ENCODE measurements around the gene PNMA1.

The PNMA1 gene

DNA sequence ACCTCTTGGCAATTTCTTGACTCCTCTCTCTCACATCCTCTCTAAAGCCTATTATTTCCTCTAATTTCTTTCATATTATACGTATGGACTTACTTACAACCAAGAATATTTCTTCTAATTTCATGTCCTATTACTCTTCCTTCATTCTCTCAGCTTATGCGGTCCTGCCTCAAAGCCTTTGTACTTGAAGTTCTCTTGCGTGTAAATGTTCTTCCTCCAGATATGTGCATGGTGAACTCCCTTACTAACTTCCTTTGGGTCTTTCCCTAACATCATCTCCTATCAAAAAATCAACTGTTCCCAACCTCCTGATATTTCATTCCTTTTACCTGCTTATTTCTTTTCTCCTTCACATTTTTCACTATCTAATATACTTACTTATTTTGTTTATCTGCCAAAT, 46.3 kb downstream of the PNMA1 start:
- no peak for DNase-seq (ENCODE audit: low read depth in 1 of 2, low spot score in 1 of 2)

DNA sequence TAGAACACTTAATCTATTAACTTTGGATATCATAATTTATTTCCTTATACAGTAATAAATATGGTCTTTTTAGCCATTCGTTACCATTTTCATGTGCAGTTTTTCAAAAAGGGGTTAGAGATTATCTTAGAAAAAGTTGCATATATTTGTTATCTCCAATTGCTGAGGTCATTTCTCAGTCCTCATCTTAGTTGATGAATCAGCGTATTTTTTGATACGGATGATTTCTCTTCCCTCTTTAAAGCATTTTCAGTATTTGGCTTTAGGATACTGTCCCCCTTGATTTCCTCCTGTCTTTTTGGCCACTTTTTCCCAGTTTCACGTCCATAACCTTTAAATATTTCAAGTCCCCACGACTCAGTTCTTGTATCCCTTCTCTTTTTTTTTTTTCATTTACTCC, 47.6 kb downstream of the PNMA1 start:
- no peak for DNase-seq (ENCODE audit: low read depth in 1 of 2, low spot score in 1 of 2)

DNA sequence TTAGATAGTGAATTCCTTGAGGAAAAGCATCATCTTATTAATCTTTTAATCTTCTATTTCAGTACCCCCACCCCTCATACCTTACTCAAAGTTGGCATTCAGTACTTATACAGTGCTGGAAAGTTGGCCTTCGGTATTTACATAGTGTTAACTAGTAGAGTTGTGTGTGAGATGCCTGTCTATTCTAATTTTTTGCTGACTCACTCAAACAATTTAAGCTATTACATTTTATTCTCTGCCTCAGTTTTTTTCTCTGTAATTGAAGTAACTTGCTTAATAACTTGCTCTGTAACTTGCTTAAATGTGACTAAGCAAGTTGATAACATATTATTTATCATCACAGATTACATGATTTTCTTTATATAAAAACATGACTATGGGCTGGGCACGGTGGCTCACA, 49.1 kb downstream of the PNMA1 start:
- DNase-seq (ENCODE audit: low read depth in 1 of 2, low spot score in 1 of 2) = no peak

DNA sequence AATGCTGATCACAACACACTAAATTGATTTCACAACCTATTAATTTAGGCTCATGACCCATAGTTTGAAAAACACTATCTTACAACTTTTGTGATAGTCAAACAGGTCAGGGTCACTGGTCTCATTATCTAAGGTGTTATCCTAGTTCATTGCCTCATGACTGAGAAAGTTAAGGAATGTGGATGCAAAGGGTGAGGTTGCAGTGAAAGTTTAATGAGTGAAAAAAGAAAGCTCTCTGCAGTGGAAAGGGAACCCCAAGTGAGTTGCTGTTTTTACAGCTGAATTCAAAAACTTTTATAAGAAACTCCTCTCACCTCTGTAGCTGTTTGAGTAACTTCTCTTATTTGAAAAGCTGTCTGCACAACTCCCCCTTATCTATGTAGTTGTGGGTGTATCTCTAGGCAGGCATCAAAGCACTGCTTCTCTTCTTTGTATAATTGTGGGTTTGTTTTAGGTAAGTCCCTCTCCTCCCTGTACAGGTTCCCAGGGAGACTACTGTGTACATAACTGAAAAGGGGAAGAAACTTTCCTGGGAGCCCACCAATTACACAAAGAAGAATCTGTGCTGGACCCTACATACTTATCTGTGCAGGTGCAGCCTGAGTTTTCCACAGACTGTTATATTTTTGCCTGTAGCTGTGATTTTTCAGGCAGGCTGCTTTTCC, 50.5 kb downstream of the PNMA1 start:
- no peak for DNase-seq (ENCODE audit: low read depth in 1 of 2, low spot score in 1 of 2)

DNA sequence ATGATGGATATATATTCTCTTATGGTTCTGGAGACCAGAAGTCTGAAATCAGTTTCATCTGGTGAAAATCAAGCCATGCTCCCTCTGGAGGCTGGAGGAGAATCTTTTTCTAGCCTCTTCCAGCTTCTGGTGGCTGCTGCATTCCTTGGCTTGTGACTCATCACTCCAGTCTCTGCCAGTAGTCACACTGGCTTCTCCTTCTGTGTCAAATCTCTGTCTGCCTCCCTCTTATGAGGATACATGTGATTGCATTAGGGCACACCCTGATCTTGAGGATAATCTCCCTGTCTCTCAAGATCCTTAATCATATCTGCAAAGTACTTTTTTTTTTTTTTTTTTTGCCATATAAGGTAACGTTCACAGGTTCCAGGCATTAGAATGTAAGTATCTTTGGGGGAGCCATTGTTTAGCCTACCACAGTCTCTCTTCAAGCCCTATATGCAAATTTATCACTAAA, 51.7 kb downstream of the PNMA1 start:
- DNase-seq (ENCODE audit: low read depth in 1 of 2, low spot score in 1 of 2) = no peak

DNA sequence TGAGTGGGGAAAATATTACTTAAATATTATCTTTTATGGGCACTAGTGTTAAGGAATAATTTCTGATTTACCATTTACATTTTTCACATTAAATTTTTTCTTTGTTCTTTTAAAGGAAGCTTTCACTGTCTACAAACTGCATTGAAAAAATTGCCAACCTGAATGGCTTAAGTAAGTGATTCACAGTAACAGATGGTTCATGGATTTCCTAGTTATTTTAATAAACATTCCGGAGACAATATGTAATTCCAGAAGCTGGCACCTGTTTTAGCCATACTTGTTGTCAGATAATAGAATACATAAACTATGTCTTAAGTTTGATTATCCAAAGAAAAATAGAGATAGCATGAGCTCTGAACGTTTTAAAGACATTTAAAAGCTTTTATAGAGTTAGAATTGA, 52.3 kb downstream of the PNMA1 start:
- no peak for DNase-seq (ENCODE audit: low read depth in 1 of 2, low spot score in 1 of 2)

Measured in activated T-helper 1 cell treated with anti-CD3 and anti-CD28 coated beads, Interleukin-2, amount 50 U/mL, for 16 hours (primary cell).